ENCODE measurements around the gene GPC4.
"Not testable (repeated sequence)": the region's sequence is repeated elsewhere in the genome, so short reads cannot be mapped to it uniquely, and the experiment has no call there.

The GPC4 gene

DNA sequence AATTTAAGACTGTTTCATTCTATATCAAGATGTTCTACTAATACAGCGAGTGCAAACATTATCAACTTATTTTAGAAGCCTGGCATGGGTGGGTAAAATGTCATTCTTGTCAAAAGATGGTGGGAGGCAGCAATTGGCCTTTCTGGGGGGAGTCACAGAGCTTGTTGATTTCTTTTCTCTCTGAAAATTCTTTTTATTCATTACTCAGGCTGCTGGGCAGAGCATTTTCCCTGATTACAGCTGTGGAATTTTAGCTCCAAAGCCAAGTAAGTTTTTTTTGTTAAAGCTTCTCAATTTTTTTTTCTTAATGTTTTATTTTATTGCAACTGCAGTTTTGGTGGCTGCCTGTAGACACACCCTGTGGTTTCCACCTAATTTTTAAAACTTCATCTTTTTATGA is 50.4 kb downstream of the GPC4 start:
- no peak for DNase-seq

GRCh38 chrX:133364196-133364595 is 51.1 kb downstream of the GPC4 start:
- DNase-seq, result no peak

- no peak for DNase-seq
Measured at GRCh38 chrX:133362538-133362937, 52.8 kb downstream of the GPC4 start.

- DNase-seq, result no peak
Measured at GRCh38 chrX:133359466-133359865, 55.8 kb downstream of the GPC4 start.

- no peak for DNase-seq
Measured at GRCh38 chrX:133353233-133353632, 62.1 kb downstream of the GPC4 start.

DNA sequence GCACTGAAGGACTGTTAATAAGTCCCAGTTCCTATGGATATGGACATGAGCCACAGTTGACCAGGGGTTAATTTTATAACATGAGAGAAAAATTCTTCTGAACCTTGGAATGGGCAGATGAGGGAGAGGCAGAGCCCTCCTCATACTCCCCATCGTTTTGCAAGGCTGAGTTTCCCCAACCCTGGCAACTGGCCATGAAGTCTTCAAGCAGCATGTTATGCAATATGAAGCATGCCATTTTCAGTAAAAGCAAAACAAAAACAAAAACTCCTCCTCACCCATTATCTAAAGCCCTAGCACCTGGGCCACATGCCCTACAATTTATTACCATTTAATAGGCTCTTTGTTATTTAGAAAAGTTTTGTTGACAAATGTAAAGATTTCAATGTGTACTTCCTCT is 64.5 kb downstream of the GPC4 start:
- DNase-seq, result no peak

GRCh38 chrX:133346026-133346425 is 69.3 kb downstream of the GPC4 start:
- DNase-seq, result no peak

DNA sequence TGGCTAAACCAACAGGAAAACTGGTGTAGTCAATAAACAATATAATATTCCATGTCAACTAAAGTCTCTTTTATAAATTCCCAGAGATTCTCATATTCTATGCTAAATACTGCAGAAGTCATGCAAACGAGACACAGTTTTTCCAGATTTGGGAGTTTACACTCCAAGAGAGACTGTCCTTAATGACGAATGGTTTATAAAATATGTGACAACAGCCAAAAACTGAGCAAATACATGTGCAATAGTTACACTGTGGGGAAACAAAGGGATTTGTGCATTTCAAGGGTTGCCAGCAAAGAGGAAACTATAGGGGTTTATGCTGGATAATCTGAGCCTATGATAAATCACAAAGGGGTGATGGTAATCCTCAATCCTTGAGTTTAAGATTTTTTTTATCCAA is 75.7 kb downstream of the GPC4 start:
- no peak for DNase-seq

- DNase-seq, result no peak
Measured at GRCh38 chrX:133337250-133337649, 78.0 kb downstream of the GPC4 start.

- DNase-seq, result no peak
Measured at GRCh38 chrX:133335027-133335426, 80.3 kb downstream of the GPC4 start.

- no peak for DNase-seq
Measured at GRCh38 chrX:133333154-133333750, 82.0 kb downstream of the GPC4 start.

- no peak for DNase-seq
Measured at GRCh38 chrX:133332737-133333136, 82.6 kb downstream of the GPC4 start.

GRCh38 chrX:133330956-133331355 is 84.3 kb downstream of the GPC4 start:
- no peak for DNase-seq

DNA sequence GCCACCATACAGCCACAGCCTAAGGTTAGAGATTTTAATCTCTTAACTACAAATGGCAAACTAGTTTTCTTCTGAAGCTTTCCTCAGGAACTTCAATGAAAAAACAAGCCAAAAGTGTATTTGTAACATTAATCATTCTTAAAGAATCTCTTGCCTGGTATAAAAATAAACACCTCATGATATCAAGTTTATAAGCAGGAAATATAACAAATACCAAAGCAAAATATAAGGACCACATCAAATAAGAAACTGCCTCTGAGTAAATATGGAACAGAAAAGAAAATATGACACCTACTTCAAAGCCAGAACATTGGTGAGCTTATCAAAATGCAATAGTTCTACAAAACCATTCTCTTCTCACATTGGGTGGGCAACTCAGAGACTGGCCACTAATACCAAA is 89.9 kb downstream of the GPC4 start:
- no peak for DNase-seq

- DNase-seq, result no peak
Measured at GRCh38 chrX:133323431-133323830, 91.9 kb downstream of the GPC4 start.

DNA sequence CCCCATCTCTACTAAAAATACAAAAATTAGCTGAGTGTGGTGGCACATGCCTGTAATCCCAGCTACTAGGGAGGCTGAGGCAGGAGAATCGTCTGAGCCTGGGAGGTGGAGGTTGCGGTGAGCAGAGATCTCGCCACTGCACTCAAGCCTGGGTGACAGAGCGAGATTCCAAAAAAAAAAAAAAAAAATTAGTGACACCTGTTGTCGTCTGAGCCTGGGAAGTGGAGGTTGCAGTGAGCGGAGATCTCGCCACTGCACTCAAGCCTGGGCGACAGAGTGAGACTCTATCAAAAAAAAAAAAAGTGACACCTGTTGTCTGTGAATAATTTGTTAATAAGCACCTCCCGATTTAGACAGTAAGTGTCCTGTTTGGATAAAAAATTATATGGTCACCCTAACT is 93.0 kb downstream of the GPC4 start:
- not testable (repeated sequence) for DNase-seq

DNA sequence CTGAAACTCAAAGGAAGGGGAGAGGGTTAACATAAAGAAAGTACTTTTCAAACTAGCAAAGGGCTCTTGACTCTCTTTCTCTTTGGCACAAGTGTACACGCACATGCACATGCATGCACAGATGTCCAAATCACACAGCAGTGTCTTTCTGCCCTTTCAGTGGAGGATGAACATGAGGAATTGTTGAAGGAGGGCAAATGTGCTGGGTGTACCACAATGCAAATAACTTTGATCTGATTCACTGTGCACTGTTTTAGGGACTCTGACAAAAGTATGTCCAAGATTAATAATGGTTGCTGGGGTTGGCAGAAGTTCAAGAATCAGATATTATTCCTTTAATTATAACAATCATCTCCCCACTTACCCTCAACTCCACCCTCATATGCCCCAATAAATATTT is 93.8 kb downstream of the GPC4 start:
- DNase-seq, result no peak

DNA sequence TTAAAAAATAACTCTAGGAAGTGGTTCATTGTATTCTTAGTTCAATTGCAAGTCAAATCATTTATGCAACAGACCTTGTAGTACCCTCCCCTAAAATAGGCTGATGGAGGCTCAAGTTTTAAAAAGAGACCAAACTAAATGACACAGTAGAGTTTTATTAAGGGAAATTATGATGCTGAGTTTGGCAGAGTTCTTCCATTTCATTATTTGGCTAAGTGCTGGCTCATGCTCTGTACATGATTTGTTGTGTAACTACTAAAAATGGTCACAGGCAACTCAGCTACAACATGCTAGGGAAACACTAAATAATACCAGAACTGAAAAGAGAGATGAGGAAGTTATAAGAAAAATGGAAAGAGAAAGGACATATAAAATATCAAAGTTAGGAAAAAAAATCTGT is 101.0 kb downstream of the GPC4 start:
- DNase-seq, result no peak

DNA sequence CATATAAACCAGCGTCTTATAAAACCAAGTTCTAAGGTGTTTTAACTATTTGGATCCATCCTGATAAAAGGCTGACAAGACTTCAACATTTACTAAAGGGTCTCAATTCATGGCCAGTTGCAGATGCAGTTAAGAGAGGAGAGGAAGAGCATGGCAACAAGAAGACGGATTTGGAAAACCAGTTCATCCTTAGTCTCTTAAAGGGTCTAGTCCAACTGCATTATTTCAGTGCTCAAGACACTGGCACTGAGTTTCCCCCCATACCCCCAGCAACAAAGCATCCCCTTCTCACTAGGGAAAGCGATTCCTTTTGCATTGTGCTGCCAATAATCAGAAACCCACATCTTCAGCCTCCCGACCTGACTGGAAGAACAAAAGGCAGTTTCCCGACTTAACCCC is 106.8 kb downstream of the GPC4 start:
- DNase-seq, result no peak

DNA sequence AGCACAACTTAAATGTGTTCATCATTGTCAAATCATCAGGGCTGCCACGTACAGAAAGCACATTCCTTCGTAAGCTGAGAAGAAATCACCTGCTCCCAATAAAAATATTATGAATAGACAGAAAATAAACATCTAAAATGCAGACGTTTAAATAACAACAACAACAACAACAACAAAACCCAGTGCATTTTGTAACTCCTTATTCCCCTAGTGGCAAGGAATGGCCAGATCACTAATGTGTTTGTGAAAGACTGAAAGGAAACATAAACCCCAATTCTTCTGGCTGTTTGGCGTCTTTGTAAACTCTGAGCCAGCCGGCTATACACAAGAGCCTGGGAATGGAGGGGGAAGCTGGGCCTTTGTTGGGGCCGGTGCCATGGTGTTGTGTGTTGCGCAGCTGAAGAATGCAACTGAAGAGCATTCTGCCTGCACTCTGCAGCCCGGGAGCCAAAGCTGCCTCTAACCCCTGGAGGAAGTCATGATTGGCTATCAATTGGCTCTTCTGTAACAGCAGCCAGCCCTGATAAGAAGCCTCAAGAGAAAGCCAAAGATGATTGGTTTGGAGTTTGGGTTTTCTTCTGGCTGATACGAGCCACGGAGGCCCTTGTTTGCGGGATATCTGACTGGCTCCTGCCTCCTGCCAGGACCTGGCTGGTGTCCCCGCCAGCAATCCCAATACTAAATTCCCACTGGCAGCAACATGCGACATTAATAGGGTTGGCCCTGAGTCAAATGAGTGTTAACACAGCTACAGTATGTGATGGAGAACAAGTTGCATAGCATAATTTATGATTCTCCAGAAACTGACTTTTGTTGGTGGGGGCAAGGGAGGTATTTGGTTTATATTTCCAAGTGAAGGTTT is 107.4 kb downstream of the GPC4 start:
- no peak for DNase-seq

DNA sequence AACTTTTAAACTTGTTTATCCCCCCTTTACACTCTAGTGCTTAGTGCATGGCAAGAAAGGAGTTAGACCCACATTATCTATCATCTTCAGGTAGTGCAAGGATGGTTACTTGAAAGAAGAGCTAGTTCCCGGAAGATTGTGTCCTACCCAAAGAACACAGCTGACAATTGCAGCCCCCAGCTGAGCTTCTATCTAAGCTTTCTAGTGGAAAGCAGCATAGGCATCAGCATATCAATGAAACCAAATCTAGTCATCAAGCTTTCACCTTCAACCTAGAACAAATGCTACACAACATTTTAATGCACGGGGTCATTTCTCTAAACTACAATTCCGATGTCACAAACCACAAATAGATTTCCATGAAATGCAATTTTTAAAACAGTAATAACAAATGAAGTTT is 108.2 kb downstream of the GPC4 start:
- no peak for DNase-seq

GRCh38 chrX:133306316-133306715 is 109.0 kb downstream of the GPC4 start:
- no peak for DNase-seq

DNA sequence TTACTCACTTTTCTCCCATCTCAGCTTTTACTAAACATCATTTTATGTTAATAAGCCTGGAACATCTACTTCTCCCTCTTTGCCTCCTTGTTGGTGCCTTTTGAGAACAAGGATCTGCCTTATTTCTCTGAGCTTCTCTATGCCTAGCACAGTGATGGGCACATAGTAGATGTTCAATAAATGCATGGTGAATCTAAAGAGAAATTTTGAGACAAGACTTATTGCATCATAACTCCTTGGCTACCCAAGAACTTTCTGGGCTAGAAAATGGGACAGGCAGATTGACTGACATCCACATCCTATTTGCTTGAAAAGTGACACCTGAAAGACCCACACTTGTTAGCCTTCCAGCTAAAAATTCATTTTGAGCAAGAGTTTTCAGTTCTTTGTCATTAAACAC is 109.9 kb downstream of the GPC4 start:
- DNase-seq, result no peak

DNA sequence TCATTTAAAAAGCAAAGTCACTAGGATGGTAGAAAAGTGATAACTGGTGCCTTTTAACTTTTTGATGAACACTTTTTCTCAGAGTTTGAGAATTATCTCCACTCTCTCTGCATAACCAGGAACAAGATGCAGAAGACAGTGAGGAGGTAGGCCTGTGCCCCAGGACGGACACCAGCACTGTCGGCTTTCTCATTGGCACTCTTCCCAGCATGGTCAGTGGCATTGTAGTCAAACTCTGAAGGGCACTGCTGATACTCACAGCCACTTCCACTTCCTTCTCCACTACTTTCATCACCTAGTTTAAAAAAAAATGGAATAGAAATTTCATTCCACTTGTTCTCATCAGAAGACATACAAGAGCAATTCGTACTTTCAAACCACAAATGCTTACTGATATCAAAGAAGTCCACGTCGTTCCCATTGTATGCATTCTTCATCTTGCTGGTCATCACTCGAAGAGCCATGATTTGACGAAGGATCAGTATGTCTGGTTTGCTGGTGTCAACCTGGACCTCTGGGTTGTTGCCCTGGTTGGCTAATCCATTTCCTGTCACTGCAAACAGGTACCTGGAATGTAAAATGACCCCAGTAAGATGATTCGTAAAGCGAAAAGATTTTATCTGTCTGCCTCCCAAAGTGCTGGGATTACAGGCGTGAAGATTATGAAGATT is 112.4 kb downstream of the GPC4 start:
- no peak for DNase-seq
